Naive B cell (primary cell): ENCODE measurements around the gene DVL3. TPM values are rescaled to one million over a fixed set of nuclear protein-coding genes. Genes with fewer than 3 reads are reported as not detected.
"Not testable (repeated sequence)": the region's sequence is repeated elsewhere in the genome, so short reads cannot be mapped to it uniquely, and the experiment has no call there.

Experiments
- ATAC-seq, 2 donors: fragments of 150-1000 bp; cut with Tn5 transposase; 2 replicates each; pipeline ENCODE4 v1.10.0; 2021; ENCODE audit warnings: low read depth in 2 of 2, mild to moderate bottlenecking in 2 of 2, moderate library complexity in 2 of 2
- DNase-seq: peaks from one replicate; pipeline ENCODE4 v3.0.0; 2022
- H3K27ac Mint-ChIP-seq, 6 donors: one replicate each; pipeline ENCODE4 v1.8.0; 2020 to 2022; ENCODE audit warnings: mild to moderate bottlenecking in 6 of 6, mixed read lengths in 6 of 6, moderate library complexity in 5 of 6, inconsistent platforms in 2 of 6
- H3K27me3 Mint-ChIP-seq, 3 donors: one replicate each; pipeline ENCODE4 v1.8.0; 2021 to 2022; ENCODE audit warnings: mixed read lengths in 3 of 3, mild to moderate bottlenecking in 1 of 3
- H3K36me3 Mint-ChIP-seq, 2 donors: one replicate each; pipeline ENCODE4 v1.8.0; 2020 to 2022; ENCODE audit warnings: mixed read lengths in 2 of 2, inconsistent platforms in 1 of 2, mild to moderate bottlenecking in 1 of 2
- H3K4me1 Mint-ChIP-seq, 3 donors: one replicate each; pipeline ENCODE4 v1.8.0; 2020 to 2022; ENCODE audit warnings: mixed read lengths in 3 of 3, inconsistent platforms in 1 of 3, mild to moderate bottlenecking in 1 of 3, moderate library complexity in 1 of 3
- H3K4me3 Mint-ChIP-seq, 8 donors: one replicate each; pipeline ENCODE4 v1.8.0; 2020 to 2022; ENCODE audit warnings: mild to moderate bottlenecking in 8 of 8, mixed read lengths in 8 of 8, moderate library complexity in 8 of 8, inconsistent platforms in 2 of 8
- H3K9me3 Mint-ChIP-seq, 7 donors: one replicate each; pipeline ENCODE4 v1.8.0; 2020 to 2022; ENCODE audit warnings: mixed read lengths in 7 of 7, mild to moderate bottlenecking in 5 of 7, inconsistent platforms in 2 of 7, moderate library complexity in 1 of 7
- polyA plus RNA-seq, 6 donors: library from polyadenylated mRNA; unstranded; fragments of 300-500 nt; fragmentation: Illumina TruSeq; gene quantifications; one replicate each; pipeline ENCODE4 v1.2.3, GENCODE V29; 2021; ENCODE audit warnings: low read depth in 6 of 6

Gene DVL3
- polyA plus RNA-seq, 6 donors from 2014 or later = 4.6 to 17.3 (median 12.1) TPM

DNA sequence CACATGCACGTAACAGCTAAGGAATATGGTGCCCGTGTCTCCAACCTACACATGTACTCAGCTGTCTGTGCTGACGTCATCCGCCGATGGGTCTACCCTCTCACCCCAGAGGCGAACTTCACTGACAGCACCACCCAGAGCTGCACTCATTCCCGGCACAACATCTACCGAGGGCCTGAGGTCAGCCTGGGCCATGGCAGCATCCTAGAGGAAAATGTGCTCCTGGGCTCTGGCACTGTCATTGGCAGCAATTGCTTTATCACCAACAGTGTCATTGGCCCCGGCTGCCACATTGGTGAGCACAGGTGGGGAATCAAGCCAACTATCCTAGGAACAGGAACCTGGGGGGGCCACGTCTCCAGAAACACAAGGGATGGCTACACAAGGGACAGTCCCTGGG, 14.7 kb upstream of the DVL3 start:
- H3K4me3 Mint-ChIP-seq = no peak overlapping the region
- H3K27ac Mint-ChIP-seq = peak overlapping the region in 4 of 6 donors; percentile 20 to 76 (median 40)
- H3K27me3 Mint-ChIP-seq = no peaks in the 10 kb centered on the region
- ATAC-seq (no peak), DNase-seq (no peak)
- peaks cover 23 to 43% (median 37%) of the 10 kb centered on the region in 3 donors for H3K4me1 Mint-ChIP-seq
- H3K9me3 Mint-ChIP-seq = no peaks in the 10 kb centered on the region
- H3K36me3 Mint-ChIP-seq = peaks cover 5 to 23% of the 10 kb centered on the region in 2 donors

DNA sequence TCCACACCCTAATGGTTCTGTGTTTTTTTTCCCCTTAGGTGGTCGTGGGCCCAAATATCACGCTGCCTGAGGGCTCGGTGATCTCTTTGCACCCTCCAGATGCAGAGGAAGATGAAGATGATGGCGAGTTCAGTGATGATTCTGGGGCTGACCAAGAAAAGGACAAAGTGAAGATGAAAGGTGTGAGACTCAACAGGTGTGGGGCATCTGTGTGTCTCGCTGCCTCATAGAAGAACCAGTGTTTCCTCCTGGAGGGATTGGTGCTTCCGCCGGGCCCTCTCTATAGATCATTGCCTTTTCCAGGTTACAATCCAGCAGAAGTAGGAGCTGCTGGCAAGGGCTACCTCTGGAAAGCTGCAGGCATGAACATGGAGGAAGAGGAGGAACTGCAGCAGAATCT, 13.0 kb upstream of the DVL3 start:
- ATAC-seq (no peak), DNase-seq (no peak)
- Mint-ChIP-seq H3K9me3 (no peaks in the 10 kb centered on the region), H3K4me1 (peaks cover 8 to 26% (median 26%) of the 10 kb centered on the region in 3 donors), H3K4me3 (no peak overlapping the region), H3K27me3 (no peaks in the 10 kb centered on the region), H3K27ac (peak overlapping the region in 2 of 6 donors; percentile 45 to 93), H3K36me3 (peaks cover 5 to 23% of the 10 kb centered on the region in 2 donors)

DNA sequence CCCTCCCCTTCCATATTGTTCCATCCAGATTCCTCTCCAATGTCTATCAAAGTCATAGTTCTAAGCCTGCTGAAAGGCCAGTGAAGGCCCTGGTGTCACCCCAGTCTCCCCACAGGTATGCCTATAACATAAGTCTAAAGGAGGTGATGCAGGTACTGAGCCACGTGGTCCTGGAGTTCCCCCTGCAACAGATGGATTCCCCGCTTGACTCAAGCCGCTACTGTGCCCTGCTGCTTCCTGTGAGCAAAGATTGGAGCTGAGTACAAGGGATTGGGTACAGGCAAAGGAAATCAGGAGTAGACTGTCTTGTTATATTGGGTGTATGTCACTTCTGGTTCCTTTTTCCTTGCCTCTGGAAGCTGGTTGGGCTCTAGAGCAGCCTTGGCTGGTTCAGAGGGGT, 11.8 kb upstream of the DVL3 start:
- Mint-ChIP-seq H3K27me3 (no peaks in the 10 kb centered on the region), H3K4me3 (no peak overlapping the region), H3K36me3 (peaks cover 5 to 23% of the 10 kb centered on the region in 2 donors), H3K4me1 (peaks cover 7 to 17% (median 16%) of the 10 kb centered on the region in 3 donors), H3K9me3 (no peaks in the 10 kb centered on the region), H3K27ac (no peak overlapping the region)
- no peak for DNase-seq
- ATAC-seq = no peak

DNA sequence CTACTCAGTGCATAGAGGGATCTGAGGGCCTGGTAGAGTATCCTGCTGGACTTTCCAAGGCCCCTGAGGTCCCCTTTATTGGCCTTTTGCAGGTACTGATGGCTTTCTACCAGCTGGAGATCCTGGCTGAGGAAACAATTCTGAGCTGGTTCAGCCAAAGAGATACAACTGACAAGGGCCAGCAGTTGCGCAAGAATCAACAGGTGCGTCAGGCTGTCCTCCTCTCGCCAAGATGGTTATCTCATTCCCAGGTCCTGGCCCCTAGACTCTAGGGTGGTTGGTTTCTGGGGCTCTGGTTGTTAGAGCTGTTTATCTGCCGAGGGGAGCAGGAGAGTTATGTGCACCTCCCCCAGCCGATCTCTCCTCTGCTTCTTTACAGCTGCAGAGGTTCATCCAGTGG, 10.7 kb upstream of the DVL3 start:
- ATAC-seq = no peak
- H3K36me3 Mint-ChIP-seq = peaks cover 5 to 23% of the 10 kb centered on the region in 2 donors
- H3K4me3 Mint-ChIP-seq = no peak overlapping the region

DNA sequence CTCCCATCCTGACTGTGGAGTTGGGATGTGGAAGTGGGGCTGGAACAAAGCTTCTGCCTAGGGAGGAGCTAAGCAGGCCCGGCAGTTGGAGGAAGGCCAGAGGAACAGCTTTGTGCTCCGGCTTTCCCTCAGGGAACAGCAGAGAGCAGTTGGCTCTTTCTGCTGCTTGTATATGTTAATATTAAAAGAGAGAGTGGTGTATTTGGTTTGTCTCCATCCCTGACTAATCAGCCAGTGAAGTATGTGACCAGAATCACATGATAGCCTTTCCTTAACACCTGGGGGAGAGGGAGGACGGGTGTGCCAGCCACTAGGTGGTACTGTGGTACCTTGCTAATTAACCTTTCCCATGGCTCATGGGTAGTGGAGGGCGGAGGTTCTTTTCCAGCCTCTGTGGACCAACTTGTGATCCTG, 10.1 kb upstream of the DVL3 start:
- peak; percentile 68 to 72 for ATAC-seq
- Mint-ChIP-seq H3K4me3 (no peak overlapping the region), H3K4me1 (peaks cover 7 to 17% (median 16%) of the 10 kb centered on the region in 3 donors), H3K27me3 (no peaks in the 10 kb centered on the region), H3K36me3 (peaks cover 5 to 19% of the 10 kb centered on the region in 2 donors), H3K27ac (peak overlapping the region in 3 of 6 donors; percentile 26 to 69 (median 57)), H3K9me3 (no peaks in the 10 kb centered on the region)
- peak; percentile 23 for DNase-seq

More for the DNA sequence above, 10.7 kb upstream of the DVL3 start:
- H3K4me1 Mint-ChIP-seq = peaks cover 7 to 17% (median 16%) of the 10 kb centered on the region in 3 donors
- peak overlapping the region in 1 of 6 donors; percentile 6 for H3K27ac Mint-ChIP-seq
- no peaks in the 10 kb centered on the region for H3K9me3 Mint-ChIP-seq
- H3K27me3 Mint-ChIP-seq = no peaks in the 10 kb centered on the region
- DNase-seq = no peak

DNA sequence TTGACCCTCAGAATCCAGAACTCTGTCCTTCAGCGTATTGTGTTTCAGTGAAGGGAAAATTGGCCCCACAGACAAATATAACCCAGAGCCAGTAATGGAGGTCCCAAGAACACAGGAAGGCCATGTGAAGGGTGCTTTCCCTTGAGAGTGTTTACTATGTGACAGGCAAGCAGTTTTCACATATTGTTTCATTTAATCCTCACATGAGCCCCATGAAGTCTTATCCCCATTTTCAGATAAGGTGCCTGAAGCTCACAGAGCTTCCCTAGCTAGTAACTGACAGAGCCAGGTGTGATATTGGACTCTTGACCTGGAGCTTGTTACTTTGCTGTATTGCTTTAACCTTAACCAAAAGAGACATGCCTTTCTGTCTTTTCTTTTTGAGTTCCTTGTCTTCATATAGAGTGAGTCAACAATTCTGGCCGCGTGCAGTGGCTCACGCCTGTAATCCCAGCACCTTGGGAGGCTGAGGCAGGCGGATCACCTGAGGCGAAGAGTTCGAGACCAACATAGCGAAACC, 9.4 kb upstream of the DVL3 start:
- no peaks in the 10 kb centered on the region for H3K9me3 Mint-ChIP-seq
- H3K4me1 Mint-ChIP-seq = peaks cover 7 to 17% (median 16%) of the 10 kb centered on the region in 3 donors
- ATAC-seq (no peak), DNase-seq (no peak)
- H3K27me3 Mint-ChIP-seq = no peaks in the 10 kb centered on the region
- H3K4me3 Mint-ChIP-seq = no peak overlapping the region
- peaks cover 5 to 12% of the 10 kb centered on the region in 2 donors for H3K36me3 Mint-ChIP-seq
- H3K27ac Mint-ChIP-seq = peak overlapping the region in 2 of 6 donors; percentile 57 to 93

DNA sequence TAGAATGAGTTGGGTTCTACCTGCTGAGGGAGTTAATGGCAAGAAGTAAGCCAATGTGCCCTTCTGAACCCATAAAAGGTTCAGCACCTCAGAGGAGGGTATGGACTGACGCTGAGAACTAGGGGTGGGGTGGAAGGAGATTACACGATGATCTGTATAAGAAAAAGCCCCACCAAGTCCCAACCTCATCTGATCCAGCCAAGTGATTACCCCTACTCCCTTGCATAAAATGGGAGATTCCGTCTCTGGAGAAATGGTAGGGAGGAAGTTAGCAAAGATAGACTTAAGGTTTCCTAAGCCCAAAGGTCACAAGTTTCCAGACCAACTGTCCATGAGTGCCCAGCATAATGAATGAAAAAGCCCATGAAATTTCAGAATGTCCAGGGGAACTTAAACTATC, 7.1 kb upstream of the DVL3 start:
- Mint-ChIP-seq H3K4me3 (no peak overlapping the region), H3K27me3 (no peaks in the 10 kb centered on the region), H3K9me3 (no peaks in the 10 kb centered on the region), H3K36me3 (no peaks in the 10 kb centered on the region), H3K4me1 (peaks cover 7 to 17% (median 11%) of the 10 kb centered on the region in 3 donors), H3K27ac (peak overlapping the region in 1 of 6 donors; percentile 33)
- ATAC-seq (no peak), DNase-seq (no peak)

DNA sequence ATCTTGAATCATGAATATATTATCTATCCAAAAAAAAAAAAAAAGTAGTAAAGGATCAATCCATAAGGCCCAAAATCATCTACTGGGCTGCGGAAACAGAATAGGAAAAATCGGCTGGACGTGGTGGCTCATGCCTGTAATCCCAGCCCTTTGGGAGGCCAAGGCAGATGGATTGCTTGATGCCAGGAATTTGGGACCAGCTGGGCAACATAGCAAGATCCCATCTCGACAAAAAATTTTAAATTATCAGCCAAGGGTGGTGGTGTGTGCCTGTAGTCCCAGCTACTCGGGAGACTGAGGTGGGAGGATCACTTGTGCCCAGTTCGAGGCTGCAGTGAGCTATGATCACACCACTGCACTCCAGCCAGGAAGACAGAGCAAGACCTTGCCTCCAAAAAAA, 6.1 kb upstream of the DVL3 start:
- ATAC-seq (no peak), DNase-seq (no peak)
- Mint-ChIP-seq H3K27me3 (no peaks in the 10 kb centered on the region), H3K4me1 (peaks cover 7 to 19% (median 11%) of the 10 kb centered on the region in 3 donors), H3K27ac (no peak overlapping the region), H3K36me3 (no peaks in the 10 kb centered on the region), H3K9me3 (no peaks in the 10 kb centered on the region), H3K4me3 (no peak overlapping the region)

DNA sequence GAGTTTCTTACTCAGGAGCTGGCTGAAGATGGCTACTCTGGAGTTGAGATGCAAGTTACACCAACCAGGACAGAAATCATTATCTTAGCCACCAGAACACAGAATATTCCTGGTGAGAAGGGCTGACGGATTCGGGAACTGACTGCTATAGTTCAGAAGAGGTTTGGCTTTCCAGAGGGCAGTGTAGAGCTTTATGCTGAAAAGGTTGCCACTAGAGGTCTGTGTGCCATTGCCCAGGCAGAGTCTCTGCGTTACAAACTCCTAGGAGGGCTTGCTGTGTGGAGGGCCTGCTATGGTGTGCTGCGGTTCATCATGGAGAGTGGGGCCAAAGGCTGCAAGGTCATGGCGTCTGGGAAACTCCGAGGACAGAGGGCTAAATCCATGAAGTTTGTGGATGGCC, 5.4 kb upstream of the DVL3 start:
- H3K4me3 Mint-ChIP-seq, DNase-seq, H3K27ac Mint-ChIP-seq, H3K36me3 Mint-ChIP-seq, H3K27me3 Mint-ChIP-seq, ATAC-seq, H3K9me3 Mint-ChIP-seq: not testable (repeated sequence)
- H3K4me1 Mint-ChIP-seq = peaks cover 7 to 21% (median 8%) of the 10 kb centered on the region in 3 donors

DNA sequence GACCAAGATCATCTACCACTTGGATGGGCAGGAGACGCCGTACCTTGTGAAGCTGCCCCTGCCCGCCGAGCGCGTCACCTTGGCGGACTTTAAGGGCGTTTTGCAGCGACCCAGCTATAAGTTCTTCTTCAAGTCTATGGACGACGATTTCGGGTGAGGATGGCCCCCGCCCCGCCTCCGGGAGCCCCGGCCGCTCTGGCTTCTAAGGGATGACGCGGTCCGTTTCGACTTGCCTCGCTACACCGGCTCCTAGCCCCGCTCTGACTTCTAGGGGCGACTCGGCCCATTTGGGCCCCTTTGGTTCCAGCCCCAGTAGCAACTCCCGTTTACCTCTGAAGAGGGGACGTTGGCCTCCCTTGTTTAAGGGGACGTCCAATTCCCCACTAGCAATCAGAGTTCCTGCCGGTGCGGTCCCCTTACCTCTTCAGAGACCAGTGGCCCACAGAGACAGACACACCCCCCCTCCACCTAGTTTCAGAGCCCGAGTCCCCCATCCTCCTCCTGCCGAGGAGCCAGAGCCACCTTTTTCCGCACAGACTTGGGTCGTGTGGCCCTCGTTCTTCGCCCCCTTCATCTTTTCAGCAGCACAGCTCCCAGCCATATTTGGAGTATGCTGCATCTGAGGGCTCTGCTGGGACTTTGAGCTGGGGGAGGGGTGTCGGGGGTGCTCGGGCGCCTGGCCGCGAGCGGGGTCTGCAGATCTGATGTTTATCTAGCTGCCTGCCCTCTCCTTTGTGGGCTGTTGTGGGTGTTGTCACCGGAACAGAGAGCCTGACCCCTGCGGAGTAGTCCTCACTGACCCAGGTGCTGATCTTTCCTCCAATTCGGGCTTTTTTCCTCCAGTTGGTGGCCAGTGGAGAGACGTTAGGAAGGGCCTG, 706 bp downstream of the DVL3 start:
- peak; percentile 61 to 63 for ATAC-seq
- Mint-ChIP-seq H3K27me3 (no peaks in the 10 kb centered on the region), H3K9me3 (no peaks in the 10 kb centered on the region), H3K4me1 (peaks cover 23 to 46% (median 38%) of the 10 kb centered on the region in 3 donors), H3K4me3 (peak overlapping the region; percentile 93 to 98 (median 94)), H3K27ac (peak overlapping the region; percentile 61 to 94 (median 90)), H3K36me3 (no peaks in the 10 kb centered on the region)
- DNase-seq = peak; percentile 49

DNA sequence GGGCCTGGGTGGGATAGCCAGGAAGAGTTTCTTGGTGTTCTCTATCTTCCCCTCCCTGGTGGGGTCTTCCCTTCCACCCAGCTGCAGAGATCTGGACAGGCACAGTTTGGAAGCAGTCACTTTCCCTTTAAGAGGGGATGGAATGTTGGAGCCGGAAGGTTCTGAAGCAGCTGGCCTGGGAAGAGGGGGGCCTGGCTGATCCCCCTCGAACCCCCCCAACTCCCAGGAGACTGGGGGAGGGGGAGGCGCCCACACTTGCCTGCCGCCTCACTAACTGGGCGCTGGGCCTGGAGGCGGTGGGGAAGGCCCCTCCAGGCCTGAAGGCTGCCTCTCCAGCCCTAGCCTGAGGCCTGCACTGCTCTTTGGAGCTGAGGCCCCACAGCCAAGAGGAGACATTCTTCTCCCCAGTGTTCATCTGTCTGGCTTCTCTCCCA, 1.4 kb downstream of the DVL3 start:
- H3K9me3 Mint-ChIP-seq = no peaks in the 10 kb centered on the region
- no peaks in the 10 kb centered on the region for H3K27me3 Mint-ChIP-seq
- no peak for ATAC-seq
- peak overlapping the region in 3 of 6 donors; percentile 27 to 89 (median 63) for H3K27ac Mint-ChIP-seq
- DNase-seq = no peak
- peak overlapping the region; percentile 93 to 98 (median 94) for H3K4me3 Mint-ChIP-seq
- peaks cover 28 to 49% (median 43%) of the 10 kb centered on the region in 3 donors for H3K4me1 Mint-ChIP-seq
- H3K36me3 Mint-ChIP-seq = peaks cover 0 to 4% of the 10 kb centered on the region in 2 donors

DNA sequence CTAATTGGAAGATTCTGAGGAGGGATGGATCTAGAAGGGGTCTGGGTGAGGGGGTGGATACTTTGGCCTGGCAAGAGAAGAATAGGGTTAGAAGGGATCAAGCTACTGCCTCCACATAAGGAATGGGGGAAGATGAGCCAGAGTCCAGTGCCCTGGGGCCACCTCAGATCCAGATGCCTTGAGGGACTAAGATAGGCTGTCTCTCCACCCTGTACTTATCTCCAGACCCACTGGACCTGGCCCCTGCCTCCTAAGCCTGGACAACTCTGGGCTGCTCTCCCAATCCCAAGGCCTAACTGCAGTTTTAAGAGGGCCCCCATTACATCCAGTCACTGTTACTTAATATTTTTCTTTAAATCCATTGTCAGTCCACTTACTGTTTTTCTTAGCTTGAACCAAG, 2.0 kb downstream of the DVL3 start:
- no peaks in the 10 kb centered on the region for H3K9me3 Mint-ChIP-seq
- ATAC-seq = no peak
- H3K4me1 Mint-ChIP-seq = peaks cover 30 to 53% (median 45%) of the 10 kb centered on the region in 3 donors
- H3K27me3 Mint-ChIP-seq = no peaks in the 10 kb centered on the region
- peak overlapping the region in 5 of 6 donors; percentile 55 to 89 (median 70) for H3K27ac Mint-ChIP-seq
- H3K36me3 Mint-ChIP-seq = peaks cover 0 to 6% of the 10 kb centered on the region in 2 donors
- DNase-seq = no peak
- H3K4me3 Mint-ChIP-seq = peak overlapping the region; percentile 83 to 98 (median 94)

DNA sequence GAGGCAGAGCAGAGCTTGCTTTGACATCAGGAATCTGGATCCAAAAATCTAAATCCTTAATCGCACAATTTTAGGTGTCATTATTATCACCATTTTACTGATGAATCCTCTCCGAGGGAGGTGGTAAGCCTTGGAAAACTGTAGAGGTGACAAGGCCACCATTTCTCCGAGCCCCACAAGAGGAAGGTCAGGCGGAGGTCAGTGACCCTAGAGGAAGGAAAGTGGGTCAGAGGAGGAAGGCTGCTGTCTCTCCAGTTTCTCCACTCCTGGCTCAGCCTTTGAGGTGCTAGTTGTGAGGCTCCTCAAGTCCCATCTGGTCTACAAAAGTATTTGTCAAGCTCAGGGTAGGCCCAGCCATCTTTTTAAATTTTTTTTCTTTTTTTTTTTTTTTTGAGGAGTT, 3.2 kb downstream of the DVL3 start:
- Mint-ChIP-seq H3K36me3 (peaks cover 0 to 6% of the 10 kb centered on the region in 2 donors), H3K9me3 (no peaks in the 10 kb centered on the region), H3K4me1 (peaks cover 33 to 53% (median 52%) of the 10 kb centered on the region in 3 donors), H3K27me3 (no peaks in the 10 kb centered on the region), H3K4me3 (peak overlapping the region in 1 of 8 donors; percentile 71), H3K27ac (peak overlapping the region in 1 of 6 donors; percentile 81)
- ATAC-seq (no peak), DNase-seq (no peak)
